Ishikawa (cell line): ENCODE data around the gene FECH.

ENCODE experiments used
- CEBPB ChIP-seq: IDR thresholded peaks from 2 replicates; pipeline ENCODE4 v1.6.1; 2012
- CREB1 ChIP-seq: IDR thresholded peaks from 2 replicates; pipeline ENCODE4 v1.6.1; 2012; ENCODE audit warnings: low read depth
- EGR1 ChIP-seq: IDR thresholded peaks from 2 replicates; pipeline ENCODE4 v1.6.1; 2012
- EP300 ChIP-seq: IDR thresholded peaks from 2 replicates; pipeline ENCODE4 v1.6.1; 2012; ENCODE audit warnings: borderline replicate concordance
- FOXM1 ChIP-seq: IDR thresholded peaks from 2 replicates; pipeline ENCODE4 v1.6.1; 2012; ENCODE audit warnings: low read depth, borderline replicate concordance
- MAX ChIP-seq: IDR thresholded peaks from 2 replicates; pipeline ENCODE4 v1.6.1; 2012
- NFIC ChIP-seq: IDR thresholded peaks from 2 replicates; pipeline ENCODE4 v1.6.1; 2012
- RAD21 ChIP-seq: IDR thresholded peaks from 2 replicates; pipeline ENCODE4 v1.6.1; 2012; ENCODE audit warnings: low read depth
- REST ChIP-seq: IDR thresholded peaks from 2 replicates; pipeline ENCODE4 v1.6.1; 2012; ENCODE audit warnings: low read depth, mild to moderate bottlenecking
- TAF1 ChIP-seq: IDR thresholded peaks from 2 replicates; pipeline ENCODE4 v1.6.1; 2012; ENCODE audit warnings: low read depth, mild to moderate bottlenecking
- TCF12 ChIP-seq: IDR thresholded peaks from 2 replicates; pipeline ENCODE4 v1.6.1; 2012; ENCODE audit warnings: low read depth
- TEAD4 ChIP-seq: IDR thresholded peaks from 2 replicates; pipeline ENCODE4 v1.6.1; 2012
- USF1 ChIP-seq: IDR thresholded peaks from 2 replicates; pipeline ENCODE4 v1.6.1; 2012
- YY1 ChIP-seq: IDR thresholded peaks from 2 replicates; pipeline ENCODE4 v1.6.1; 2012; ENCODE audit warnings: low read depth
- ZBTB7A ChIP-seq: IDR thresholded peaks from 2 replicates; pipeline ENCODE4 v1.6.1; 2012; ENCODE audit warnings: low read depth

Gene FECH

GRCh38 chr18:57630002-57630753 lies 43.7 kb upstream of the FECH start:
- TF ChIP-seq FOXM1: no peak
- peak; percentile 65; the same call in 1 of the 2 replicates for TF ChIP-seq TCF12
- TF ChIP-seq REST: no peak
- no peak for TF ChIP-seq CREB1
- peak; percentile 81 for TF ChIP-seq RAD21
- no peak for TF ChIP-seq CEBPB
- peak; percentile 96 for TF ChIP-seq MAX
- peak; percentile 83 for TF ChIP-seq TAF1
- TF ChIP-seq YY1: peak; percentile 99
- peak; percentile 82 for TF ChIP-seq EGR1
- TF ChIP-seq USF1: peak; percentile 68
- no peak for TF ChIP-seq NFIC
- 0 out of 2 replicates have a peak, but pooled peaks have one; percentile 13 for TF ChIP-seq EP300
- peak; percentile 59; the same call in 1 of the 2 replicates for TF ChIP-seq TEAD4
- no peak for TF ChIP-seq ZBTB7A

GRCh38 chr18:57629422-57629821 lies 42.9 kb upstream of the FECH start:
- no peak for TF ChIP-seq TEAD4
- no peak for TF ChIP-seq YY1
- no peak for TF ChIP-seq REST

- TF ChIP-seq TEAD4 (0 out of 2 replicates have a peak, but pooled peaks have one; percentile 25), ZBTB7A (no peak)
These were observed 41.0 kb upstream of the FECH start for GRCh38 chr18:57627488-57627887.

- no peak for TF ChIP-seq YY1
- TF ChIP-seq CREB1: no peak
- TF ChIP-seq EP300: no peak
- no peak for TF ChIP-seq FOXM1
- TF ChIP-seq USF1: no peak
- TF ChIP-seq EGR1: no peak
- no peak for TF ChIP-seq ZBTB7A
- no peak for TF ChIP-seq REST
- TF ChIP-seq TCF12: no peak
- no peak for TF ChIP-seq CEBPB
- no peak for TF ChIP-seq TEAD4
These were observed 38.5 kb upstream of the FECH start for GRCh38 chr18:57624988-57625387.

GRCh38 chr18:57621246-57621604 lies 34.7 kb upstream of the FECH start:
- no peak for TF ChIP-seq CEBPB
- TF ChIP-seq TCF12: no peak
- no peak for TF ChIP-seq ZBTB7A
- no peak for TF ChIP-seq REST
